Measurements from ENCODE around the gene SERPINB6.

DNA sequence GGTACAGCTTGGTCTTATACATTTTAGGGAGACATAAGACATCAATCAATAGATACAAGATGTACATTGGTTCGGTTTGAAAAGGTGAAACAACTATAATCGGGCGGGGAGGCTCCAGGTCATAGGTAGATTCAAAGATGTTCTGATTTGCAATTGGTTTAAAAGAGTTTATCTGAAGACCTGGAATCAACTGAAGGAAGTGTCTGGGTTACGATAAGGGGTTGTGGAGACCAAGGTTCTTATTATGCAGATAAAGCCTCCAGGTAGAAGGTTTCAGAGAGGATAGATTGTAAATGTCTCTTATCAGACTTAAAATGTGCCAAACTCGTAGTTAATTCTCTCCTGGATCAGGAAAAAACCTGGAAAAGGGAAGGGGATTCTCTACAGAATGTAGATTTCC is 5.9 kb upstream of the SERPINB6 start:
- TF ChIP-seq, protein P1, sequence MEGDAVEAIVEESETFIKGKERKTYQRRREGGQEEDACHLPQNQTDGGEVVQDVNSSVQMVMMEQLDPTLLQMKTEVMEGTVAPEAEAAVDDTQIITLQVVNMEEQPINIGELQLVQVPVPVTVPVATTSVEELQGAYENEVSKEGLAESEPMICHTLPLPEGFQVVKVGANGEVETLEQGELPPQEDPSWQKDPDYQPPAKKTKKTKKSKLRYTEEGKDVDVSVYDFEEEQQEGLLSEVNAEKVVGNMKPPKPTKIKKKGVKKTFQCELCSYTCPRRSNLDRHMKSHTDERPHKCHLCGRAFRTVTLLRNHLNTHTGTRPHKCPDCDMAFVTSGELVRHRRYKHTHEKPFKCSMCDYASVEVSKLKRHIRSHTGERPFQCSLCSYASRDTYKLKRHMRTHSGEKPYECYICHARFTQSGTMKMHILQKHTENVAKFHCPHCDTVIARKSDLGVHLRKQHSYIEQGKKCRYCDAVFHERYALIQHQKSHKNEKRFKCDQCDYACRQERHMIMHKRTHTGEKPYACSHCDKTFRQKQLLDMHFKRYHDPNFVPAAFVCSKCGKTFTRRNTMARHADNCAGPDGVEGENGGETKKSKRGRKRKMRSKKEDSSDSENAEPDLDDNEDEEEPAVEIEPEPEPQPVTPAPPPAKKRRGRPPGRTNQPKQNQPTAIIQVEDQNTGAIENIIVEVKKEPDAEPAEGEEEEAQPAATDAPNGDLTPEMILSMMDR (conservative IDR thresholded peaks at IDR 0.05; ENCODE audit: low read depth, low read length) = no peak
- TF ChIP-seq EZH2 (IDR thresholded peaks at IDR 0.05; ENCODE audit: borderline replicate concordance, low read depth, low read length, poor library complexity, severe bottlenecking) = no peak

Measured in A673 (cell line).